GM13976 (cell line): ENCODE results near the gene TSEN2.

ENCODE experiments used
- DNase-seq: peaks from one replicate; pipeline ENCODE4 v3.0.0; 2012; ENCODE audit warnings: low spot score
- CTCF ChIP-seq: IDR thresholded peaks from 2 replicates; pipeline ENCODE4 v1.5.1; 2012; ENCODE audit warnings: borderline replicate concordance, mild to moderate bottlenecking; ENCODE audit not compliant: insufficient read depth; ENCODE audit errors: extremely low read depth, missing control alignments, control extremely low read depth
- in situ Hi-C: fragments of 300-500 bp; cut with MboI; formaldehyde crosslinking; loops from one replicate; pipeline ENCODE4 v1.12.0; 2022; ENCODE audit warnings: low sequenced_read_pairs, mixed read lengths, inconsistent platforms; ENCODE audit not compliant: unreplicated experiment

Gene TSEN2

DNA sequence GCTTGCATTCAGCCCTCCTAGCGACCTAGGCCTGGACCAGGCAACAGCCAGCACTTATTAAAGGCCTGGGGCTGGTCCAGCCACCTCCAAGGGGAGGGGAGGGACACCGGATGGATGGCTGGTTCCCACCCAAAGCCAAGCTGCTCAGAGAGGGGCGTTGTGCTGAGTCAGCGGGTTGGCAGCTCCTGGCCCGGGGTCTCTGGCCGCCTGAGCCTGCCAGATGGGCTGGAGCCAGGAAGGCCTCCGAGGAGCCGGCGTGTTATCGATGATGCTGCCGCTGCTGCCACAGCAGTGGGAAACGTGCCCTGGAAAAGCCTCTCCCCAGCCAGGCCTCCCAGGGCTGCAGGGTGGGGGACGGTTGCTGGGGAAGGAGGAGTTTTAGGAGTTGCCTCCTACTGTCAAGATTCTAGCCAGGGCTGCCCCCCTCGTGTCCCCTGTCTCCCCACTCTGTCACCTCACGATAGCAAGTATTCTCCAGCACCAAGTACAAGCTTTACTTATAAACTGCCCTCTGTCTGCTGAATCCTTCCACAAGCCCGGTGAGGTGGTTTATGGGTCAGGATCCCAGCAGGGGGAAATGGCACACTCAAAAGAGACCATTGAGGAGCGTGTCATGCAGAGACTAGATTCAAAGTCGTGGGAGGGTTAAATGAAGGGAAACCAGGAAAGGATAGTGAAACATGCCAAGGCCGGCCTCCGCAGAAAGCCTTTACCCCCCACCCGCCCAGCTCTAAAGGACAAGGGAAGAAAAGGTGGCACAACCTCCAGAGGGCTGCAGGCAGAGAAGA, 43.2 kb upstream of the TSEN2 start:
- in situ Hi-C loops, result no loop called here
- DNase-seq, result no peak

DNA sequence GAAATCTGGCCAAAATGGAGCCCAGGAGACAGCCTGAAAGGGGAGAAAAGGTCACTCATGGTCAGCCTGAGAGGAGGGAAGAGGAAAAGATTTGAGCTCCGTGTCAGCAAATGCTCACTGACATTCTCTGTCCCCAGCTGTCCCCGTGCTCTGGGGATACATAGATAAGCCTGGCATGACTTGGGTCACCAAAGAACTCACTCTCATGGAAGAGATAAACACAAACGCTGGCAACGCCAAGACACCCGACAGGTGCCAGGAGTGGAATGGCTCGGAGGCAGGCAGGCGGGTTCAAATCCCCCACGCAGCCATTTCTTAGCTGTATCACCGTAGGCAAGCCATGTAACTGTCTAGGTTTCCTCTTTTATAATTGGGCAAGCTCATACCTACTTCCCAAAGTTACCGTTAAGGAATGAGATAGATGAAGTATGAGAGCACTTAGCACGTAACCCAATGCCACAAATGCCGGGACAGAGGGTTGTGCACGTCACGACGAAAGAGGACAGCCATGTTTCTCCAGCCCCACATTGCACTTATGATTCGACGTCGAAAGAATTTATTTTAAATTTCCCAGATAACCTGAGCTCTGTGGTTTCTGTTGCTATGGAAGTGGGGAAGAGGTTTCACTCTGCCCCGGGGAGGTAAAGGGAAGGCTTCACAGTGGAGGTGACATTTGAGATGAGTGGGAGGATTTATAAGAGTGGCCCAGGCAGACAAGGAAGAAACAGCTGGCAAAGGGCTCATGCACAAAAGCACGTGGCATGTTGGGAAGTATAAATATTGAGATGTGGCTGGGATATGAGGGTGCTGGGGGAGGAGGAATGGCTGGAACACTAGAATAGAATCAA, 41.4 kb upstream of the TSEN2 start:
- TF ChIP-seq CTCF, result no peak
- in situ Hi-C loops, result no loop called here

More for the DNA sequence above, 43.2 kb upstream of the TSEN2 start:
- no peak for TF ChIP-seq CTCF

DNA sequence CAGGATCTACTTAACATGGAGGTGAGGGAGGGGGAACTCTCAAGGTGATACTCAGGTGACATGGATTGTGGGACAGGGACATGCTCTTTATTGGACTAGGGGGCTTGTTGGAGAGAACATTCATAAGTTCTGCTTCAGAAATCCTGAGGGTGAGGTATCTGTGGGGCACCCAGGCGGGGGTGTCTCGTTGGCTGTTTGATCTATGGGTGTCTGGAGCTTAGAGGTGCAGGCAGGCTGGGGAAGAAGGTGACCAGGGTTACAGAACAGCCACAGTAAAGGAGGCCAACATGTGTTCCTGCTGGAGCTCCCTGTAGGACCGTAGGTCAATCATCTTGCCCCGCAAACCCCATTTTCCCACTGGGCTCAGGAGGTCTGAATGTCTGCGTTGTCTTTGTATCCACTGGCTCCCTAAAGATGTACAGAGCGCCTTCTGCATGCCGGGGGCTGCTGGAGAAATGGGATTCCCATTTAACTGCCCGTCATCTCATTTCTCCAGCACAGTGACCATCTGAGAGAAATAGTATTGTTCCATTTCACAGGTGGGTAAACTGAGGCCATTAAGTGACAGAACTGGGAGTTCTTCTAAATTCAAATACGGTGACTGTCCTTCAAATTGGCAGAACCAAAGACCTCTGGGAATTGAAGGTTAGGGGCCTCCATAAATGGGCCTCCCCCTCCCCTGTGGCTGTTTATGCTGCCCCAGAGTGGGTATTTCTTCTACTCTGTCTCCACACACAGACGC, 40.3 kb upstream of the TSEN2 start:
- in situ Hi-C loops, result no loop called here
- no peak for DNase-seq
- TF ChIP-seq CTCF, result no peak

More for the DNA sequence above, 41.4 kb upstream of the TSEN2 start:
- DNase-seq, result no peak

- TF ChIP-seq CTCF, result no peak
- in situ Hi-C loops, result no loop called here
- DNase-seq, result no peak
These were observed 39.5 kb upstream of the TSEN2 start for GRCh38 chr3:12444582-12445471.

DNA sequence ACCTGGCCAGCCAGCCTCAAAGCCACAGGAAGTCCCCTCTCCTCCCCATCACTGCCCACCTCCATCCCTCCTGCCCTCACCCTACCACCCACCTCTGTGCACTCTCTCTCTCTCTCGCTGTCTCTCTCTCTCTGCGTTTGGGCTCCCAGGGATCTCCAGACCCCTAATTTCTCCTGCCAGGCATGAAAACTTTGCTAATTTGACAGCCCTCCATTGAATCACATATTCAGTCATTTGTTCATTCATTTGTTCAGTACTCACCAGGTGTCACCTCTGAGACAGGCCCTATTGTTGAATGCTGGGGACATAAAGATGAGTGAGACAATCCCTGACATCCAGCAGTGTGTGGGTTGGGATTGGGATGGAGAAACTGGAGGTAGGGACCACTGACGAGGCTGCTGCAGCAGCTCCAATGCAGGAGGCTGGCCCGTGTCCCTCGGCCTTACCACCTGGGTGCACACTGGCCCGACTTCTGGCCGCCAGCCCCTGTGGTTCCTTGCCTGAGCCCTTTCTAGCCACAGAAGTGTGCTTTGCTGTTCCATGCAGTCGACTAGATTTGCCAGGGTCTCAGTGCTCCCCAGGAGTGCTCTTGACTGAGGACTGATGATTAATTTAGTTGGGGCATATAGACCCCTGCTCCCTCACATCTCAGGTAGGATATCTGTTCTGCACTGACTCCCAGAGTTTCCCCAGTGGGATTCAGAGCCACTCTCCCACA, 38.6 kb upstream of the TSEN2 start:
- TF ChIP-seq CTCF, result no peak

More for the DNA sequence above, 38.6 kb upstream of the TSEN2 start:
- DNase-seq, result no peak
- in situ Hi-C loops, result no loop called here
